Measurements from ENCODE around the gene AADACL2. TPM values are rescaled to one million over a fixed set of nuclear protein-coding genes. Genes with fewer than 3 reads are reported as not detected.

The AADACL2 gene
- total RNA-seq, 1 experiment from 2014 or later = not detected

DNA sequence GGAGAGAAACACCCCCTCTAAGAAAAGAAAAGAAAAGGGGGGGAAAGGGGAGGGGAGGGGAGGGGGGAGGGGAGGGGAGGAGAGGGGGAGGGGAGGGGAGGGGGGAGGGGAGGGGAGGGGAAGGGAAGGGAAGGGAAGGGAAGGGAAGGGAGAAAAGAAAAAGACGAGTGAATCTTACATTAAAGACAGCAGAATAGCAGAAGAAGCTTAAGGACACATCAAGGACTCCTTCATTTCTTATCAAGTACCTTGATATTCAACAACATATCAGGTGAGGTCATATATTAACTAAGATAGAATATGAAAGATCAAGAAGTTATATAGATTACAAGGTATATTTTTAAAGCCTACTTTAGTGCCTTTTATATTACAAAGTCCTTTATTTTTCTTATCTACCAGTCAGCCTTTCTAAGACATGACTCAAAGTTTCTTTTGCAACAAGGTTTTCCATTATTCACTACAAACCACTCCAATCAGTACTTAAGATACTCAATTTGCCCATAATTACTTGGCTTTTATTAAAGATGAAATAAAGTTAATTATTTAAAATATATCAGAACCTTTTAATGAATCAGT is 62.5 kb downstream of the AADACL2 start:
- Histone ChIP-seq H3K4me1 (replicated peaks) (peaks cover 20% of the 10 kb centered on the region), H3K4me3 (no peak overlapping the region), H3K9me3 (replicated peaks) (no peaks in the 10 kb centered on the region), H3K27ac (no peak overlapping the region), H3K36me3 (no peaks in the 10 kb centered on the region), H3K27me3 (replicated peaks) (no peaks in the 10 kb centered on the region)
- no peak for DNase-seq (ENCODE audit: low read depth in 1 of 2, low spot score in 2 of 2)

DNA sequence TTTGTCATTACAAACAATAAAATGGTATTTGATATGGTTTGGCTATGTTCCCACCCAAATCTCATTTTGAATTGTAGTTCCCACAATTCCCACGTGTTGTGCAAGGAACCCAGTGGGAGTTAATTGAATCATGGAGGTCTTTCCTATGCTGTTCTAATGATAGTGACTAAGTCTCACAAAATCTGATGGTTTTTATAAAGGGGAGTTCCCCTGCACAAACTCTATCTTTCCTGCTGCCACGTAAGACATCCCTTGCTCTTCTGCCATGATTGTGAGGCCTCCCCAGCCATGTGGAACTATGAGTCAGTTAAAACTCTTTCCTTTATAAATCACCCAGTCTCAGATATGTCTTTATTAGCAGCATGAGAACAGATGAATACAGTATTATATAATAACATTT is 64.7 kb downstream of the AADACL2 start:
- DNase-seq (ENCODE audit: low read depth in 1 of 2, low spot score in 2 of 2) = no peak
- Histone ChIP-seq H3K27ac (no peak overlapping the region), H3K4me3 (no peak overlapping the region), H3K9me3 (replicated peaks) (no peaks in the 10 kb centered on the region), H3K4me1 (replicated peaks) (peaks cover 19% of the 10 kb centered on the region), H3K36me3 (no peaks in the 10 kb centered on the region), H3K27me3 (replicated peaks) (no peaks in the 10 kb centered on the region)

DNA sequence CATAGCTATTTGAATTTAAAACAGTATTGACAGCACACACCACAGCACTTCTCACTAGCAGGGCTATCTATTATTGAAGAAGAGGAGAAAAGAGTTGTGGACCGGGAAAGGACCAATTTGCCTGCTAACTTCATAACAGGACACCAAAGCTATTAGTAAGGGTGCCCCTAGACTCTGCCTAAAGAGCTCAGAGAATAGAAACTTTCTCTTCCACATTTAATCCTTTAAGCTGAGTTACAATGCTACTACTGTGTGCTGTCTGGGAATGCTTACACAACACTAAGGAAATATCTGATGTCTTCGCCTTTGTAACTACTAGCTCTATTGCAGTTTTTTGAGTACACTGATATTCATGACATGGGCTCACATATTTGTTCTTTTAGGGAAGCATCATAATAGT is 66.7 kb downstream of the AADACL2 start:
- H3K4me3 ChIP-seq = no peak overlapping the region
- no peaks in the 10 kb centered on the region for H3K36me3 ChIP-seq
- no peak for DNase-seq (ENCODE audit: low read depth in 1 of 2, low spot score in 2 of 2)
- H3K9me3 ChIP-seq (replicated peaks) = no peaks in the 10 kb centered on the region
- peaks cover 2% of the 10 kb centered on the region for H3K4me1 ChIP-seq (replicated peaks)
- H3K27ac ChIP-seq = no peak overlapping the region
- H3K27me3 ChIP-seq (replicated peaks) = no peaks in the 10 kb centered on the region

DNA sequence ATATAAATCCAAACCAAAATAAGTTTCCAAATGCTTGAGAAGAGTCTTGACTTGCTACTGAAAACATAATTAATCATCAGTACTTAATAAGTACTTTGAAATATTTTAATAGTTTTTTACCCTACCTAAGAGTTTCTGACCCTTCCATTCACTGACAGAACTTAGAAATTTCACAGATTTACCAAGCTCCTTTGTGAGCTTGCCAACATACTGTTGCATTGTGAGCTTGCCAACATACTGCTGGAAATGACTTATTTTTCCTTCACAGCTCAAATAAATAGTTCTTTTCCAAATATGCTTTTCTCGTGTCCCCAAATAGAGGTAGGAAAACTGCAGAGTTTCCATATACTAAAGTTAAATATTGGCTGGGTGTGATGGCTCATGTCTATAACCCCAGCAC is 70.5 kb downstream of the AADACL2 start:
- DNase-seq (ENCODE audit: low read depth in 1 of 2, low spot score in 2 of 2) = no peak
- no peak overlapping the region for H3K4me3 ChIP-seq

DNA sequence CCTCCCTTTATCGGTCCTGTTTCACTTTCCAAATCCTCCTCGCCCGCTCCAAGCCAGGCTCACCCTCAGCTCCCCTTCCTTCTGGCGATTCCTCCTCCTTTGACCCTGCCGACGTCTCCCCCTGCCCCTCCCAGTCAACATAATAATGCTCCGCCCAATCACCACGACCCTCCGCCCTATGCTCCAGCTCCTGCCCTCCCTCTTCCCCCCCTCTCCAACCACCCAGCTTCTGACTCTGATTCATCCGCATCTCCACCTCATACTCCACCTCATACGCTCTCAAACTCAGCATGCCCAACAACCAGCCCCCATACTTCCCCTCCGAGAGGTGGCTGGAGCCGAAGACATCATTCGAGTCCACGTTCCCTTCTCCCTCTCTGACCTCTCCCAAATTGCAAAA is 73.1 kb downstream of the AADACL2 start:
- Histone ChIP-seq H3K27ac (no peak overlapping the region), H3K4me1 (replicated peaks) (no peaks in the 10 kb centered on the region), H3K9me3 (replicated peaks) (no peaks in the 10 kb centered on the region), H3K27me3 (replicated peaks) (no peaks in the 10 kb centered on the region), H3K36me3 (no peaks in the 10 kb centered on the region), H3K4me3 (no peak overlapping the region)
- no peak for DNase-seq (ENCODE audit: low read depth in 1 of 2, low spot score in 2 of 2)

More for the DNA sequence above, 70.5 kb downstream of the AADACL2 start:
- Histone ChIP-seq H3K27me3 (replicated peaks) (no peaks in the 10 kb centered on the region), H3K9me3 (replicated peaks) (no peaks in the 10 kb centered on the region), H3K27ac (no peak overlapping the region), H3K36me3 (no peaks in the 10 kb centered on the region), H3K4me1 (replicated peaks) (no peaks in the 10 kb centered on the region)

Other genes starting within 250 kb of the AADACL2 start
- gene AADAC, start 80.2 kb downstream of the AADACL2 start, total RNA-seq (2014; rRNA removed; shearing (Covaris generic)) = 0.34 TPM in 2 replicates
- 0.05 TPM in 1 of 2 replicates, not detected in the other for gene SUCNR1, start 139.7 kb downstream of the AADACL2 start, total RNA-seq (2014; rRNA removed; shearing (Covaris generic))

Measured in SJSA1 (cell line).